K562 (cell line): ENCODE data around the gene MDFIC. TPM values are rescaled to one million over a fixed set of nuclear protein-coding genes. Genes with fewer than 3 reads are reported as not detected.

Source experiments
- ATAC-seq: fragments of 200-7000 bp; cut with Tn5 transposase; 3 replicates; pipeline ENCODE4 v1.9.1; 2020; ENCODE audit warnings: moderate library complexity
- BruUV-seq: library from RNA; stranded (reverse); fragments of 400-500 nt; replicated peaks from 2 replicates; lab custom pipeline; 2021; lab: Mats Ljungman, UMichigan
- CTCF ChIA-PET: fragments of 300-600 bp; formaldehyde crosslinking; extraction: SDS; loops from one replicate; lab custom pipeline; 2021; ENCODE audit warnings: low intra/inter-chr PET ratio; lab: Yijun Ruan, JAX
- POLR2A ChIA-PET: fragments of 300-600, 350-650 bp; sonication (Branson Sonifier 250); formaldehyde crosslinking; extraction: SDS; loops from one replicate; lab custom pipeline; 2021; ENCODE audit warnings: antibody characterized with exemption, inconsistent platforms; lab: Yijun Ruan, JAX
- DNase-seq, 4 experiments: peaks; one replicate each; pipeline versions ENCODE4 v3.0.0 to v3.0.0-alpha.2; 2011 to 2018; ENCODE audit warnings: low spot score in 3 of 4, mixed read lengths in 3 of 4; ENCODE audit errors: extremely low read depth in 1 of 4
- FAIRE-seq: peaks from 2 replicates; lab custom pipeline; 2011; peaks lifted over from hg19 to GRCh38; lab: Jason Lieb, UNC
- H2AFZ ChIP-seq: 2 replicates; pipeline ENCODE4 v1.6.0; 2011; ENCODE audit warnings: low read depth, low read length, control low read depth, inconsistent platforms
- H3K27ac ChIP-seq: fragments of 200-600 bp; 3 replicates; pipeline ENCODE4 v1.8.0; 2011; ENCODE audit warnings: low read depth, mild to moderate bottlenecking, control low read depth, inconsistent platforms, low read length, moderate library complexity, mixed read lengths; ENCODE audit errors: extremely low read depth
- H3K27me3 ChIP-seq, 2 experiments: fragments of 300-600 bp in 1 of 2; 2 replicates in 1 of 2; 3 replicates in 1 of 2; pipeline versions ENCODE4 v1.6.0 to v1.8.0; 2011; ENCODE audit warnings: inconsistent platforms in 2 of 2, low read length in 2 of 2, mild to moderate bottlenecking in 1 of 2, mixed read lengths in 1 of 2, moderate library complexity in 1 of 2; ENCODE audit not compliant: control insufficient read depth in 2 of 2, insufficient read depth in 2 of 2
- H3K36me3 ChIP-seq: fragments of 300-600 bp; 3 replicates; pipeline ENCODE4 v1.8.0; 2011; ENCODE audit warnings: mild to moderate bottlenecking, low read length, inconsistent platforms; ENCODE audit not compliant: control insufficient read depth, insufficient read depth
- H3K4me1 ChIP-seq, 2 experiments: fragments of 200-600 bp in 1 of 2; replicated peaks in 1 of 2; 2 replicates in 1 of 2; 3 replicates in 1 of 2; pipeline versions ENCODE4 v1.5.1 to v1.8.0; 2011; ENCODE audit warnings: inconsistent platforms in 2 of 2, low read length in 2 of 2, mild to moderate bottlenecking in 1 of 2, mixed read lengths in 1 of 2, moderate library complexity in 1 of 2; ENCODE audit not compliant: control insufficient read depth in 2 of 2, insufficient read depth in 2 of 2
- H3K4me2 ChIP-seq: 2 replicates; pipeline ENCODE4 v1.6.1; 2011; ENCODE audit warnings: low read length, control low read depth, inconsistent platforms, mixed read lengths; ENCODE audit not compliant: insufficient read depth
- H3K4me3 ChIP-seq: fragments of 200-600 bp; sonication (generic), shearing (Covaris generic); 2 replicates; pipeline ENCODE4 v1.5.1; 2016; ENCODE audit warnings: control low read depth, inconsistent platforms
- H3K79me2 ChIP-seq: fragments of 200-600 bp; 3 replicates; pipeline ENCODE4 v1.8.0; 2011; ENCODE audit warnings: low read length, inconsistent platforms; ENCODE audit not compliant: control insufficient read depth, insufficient read depth
- H3K9ac ChIP-seq, 2 experiments: 2 replicates each; pipeline versions ENCODE4 v1.6.0 to v1.6.1; 2011; ENCODE audit warnings: low read depth in 2 of 2, low read length in 2 of 2, control low read depth in 1 of 2, inconsistent platforms in 1 of 2, mild to moderate bottlenecking in 1 of 2, mixed read lengths in 1 of 2; ENCODE audit not compliant: insufficient read depth in 1 of 2
- H3K9me1 ChIP-seq: one replicate; pipeline ENCODE4 v1.6.0; 2011; ENCODE audit warnings: inconsistent platforms, mild to moderate bottlenecking, low read length, moderate library complexity; ENCODE audit not compliant: control insufficient read depth, insufficient read depth
- H3K9me3 ChIP-seq: replicated peaks from 2 replicates; pipeline ENCODE4 v1.5.1; 2011; ENCODE audit warnings: low read depth, low read length, inconsistent platforms; ENCODE audit not compliant: control insufficient read depth, insufficient read depth
- H4K20me1 ChIP-seq: replicated peaks from 2 replicates; pipeline ENCODE4 v1.6.1; 2011; ENCODE audit warnings: low read length, inconsistent platforms, mixed read lengths; ENCODE audit not compliant: control insufficient read depth, insufficient read depth
- C11orf30 ChIP-seq: fragments of 450-650 bp; IDR thresholded peaks from 2 replicates; pipeline ENCODE4 v1.6.1; 2016; ENCODE audit warnings: low read depth, mild to moderate bottlenecking
- KAT2B ChIP-seq: IDR thresholded peaks from one replicate; pipeline ENCODE4 v1.6.1; 2012; ENCODE audit warnings: low read depth, mild to moderate bottlenecking, control low read depth, inconsistent platforms, low read length, moderate library complexity
- KHSRP ChIP-seq: fragments of 450-650 bp; IDR thresholded peaks from 2 replicates; pipeline ENCODE4 v1.6.1; 2017
- MAFG ChIP-seq: fragments of 450-650 bp; conservative IDR thresholded peaks from 2 replicates; pipeline ENCODE4 v1.6.1; 2016; ENCODE audit warnings: missing genetic modification characterization, missing compliant biosample characterization
- RB1 ChIP-seq: fragments of 450-650 bp; IDR thresholded peaks from 2 replicates; pipeline ENCODE4 v1.6.1; 2017; ENCODE audit warnings: low read depth, mild to moderate bottlenecking
- RNF2 ChIP-seq: sonication (generic); IDR thresholded peaks from 2 replicates; pipeline ENCODE4 v1.6.1; 2016
- SMAD1 ChIP-seq: fragments of 150-350 bp; IDR thresholded peaks from 2 replicates; pipeline ENCODE4 v1.6.1; 2014; ENCODE audit warnings: low read length, low read depth; ENCODE audit not compliant: partially characterized antibody
- SREBF1 ChIP-seq: fragments of 150-350 bp; IDR thresholded peaks from 2 replicates; pipeline ENCODE4 v1.6.1; 2014; ENCODE audit warnings: antibody characterized with exemption, low read depth, low read length, borderline replicate concordance
- WGBS: fragments of 100-300 bp; shearing (Covaris generic); methylation state at CpG from one replicate; pipeline ENCODE4 v1.1.6; 2016; ENCODE audit warnings: low coverage, mixed read lengths; ENCODE audit not compliant: insufficient coverage; ENCODE audit errors: missing lambda C conversion rate; 5-methylcytosine and 5-hydroxymethylcytosine counted together
- in situ Hi-C: fragments of 300-500 bp; cut with MboI; formaldehyde crosslinking; loops from 4 replicates; pipeline ENCODE4 v1.15.0; 2018; ENCODE audit warnings: inconsistent platforms, mixed read lengths
- intact Hi-C: fragments of 100-400 bp; cut with micrococcal nuclease; formaldehyde crosslinking; loops from 2 replicates; pipeline ENCODE4 v1.14.2; 2022
- polyA plus RNA-seq, 8 experiments: library from polyadenylated mRNA; depleted of rRNA in 4 of 8; stranded (reverse) in 5 of 8; unstranded in 3 of 8; fragments of >200 nt; fragmentation: Nextera tagmentation in 2 of 8; fragmentation: Illumina TruSeq in 1 of 8; extraction: Ambion mirVana in 2 of 8; extraction: Trizol in 1 of 8; gene quantifications; 2 replicates each; pipeline versions ENCODE4 v1.2.1 to v1.2.3, GENCODE V29; 2011 to 2014; ENCODE audit warnings: inconsistent platforms in 1 of 8, missing spikeins in 1 of 8
- total RNA-seq, 7 experiments: library from RNA; depleted of rRNA in 6 of 7; stranded (reverse); fragments of >200 nt in 6 of 7; fragmentation: Illumina TruSeq in 2 of 7; extraction: Trizol in 2 of 7; gene quantifications; 2 replicates each; pipeline versions ENCODE4 v1.2.1 to v1.2.3, GENCODE V29; 2011 to 2021; ENCODE audit warnings: low replicate concordance in 1 of 7
- TF ChIP-seq, protein P1 (sequence below): fragments of 250-450 bp; sonication (Bioruptor Pico); IDR thresholded peaks from 2 replicates; pipeline ENCODE4 v1.4.0; 2020

The MDFIC gene
- total and polyA plus RNA-seq, 9 of the 15 experiments (the other 6 are each of a cell fraction or from before 2014, with no cell fraction given), result 0.13 to 0.24 TPM; not detected in 7

DNA sequence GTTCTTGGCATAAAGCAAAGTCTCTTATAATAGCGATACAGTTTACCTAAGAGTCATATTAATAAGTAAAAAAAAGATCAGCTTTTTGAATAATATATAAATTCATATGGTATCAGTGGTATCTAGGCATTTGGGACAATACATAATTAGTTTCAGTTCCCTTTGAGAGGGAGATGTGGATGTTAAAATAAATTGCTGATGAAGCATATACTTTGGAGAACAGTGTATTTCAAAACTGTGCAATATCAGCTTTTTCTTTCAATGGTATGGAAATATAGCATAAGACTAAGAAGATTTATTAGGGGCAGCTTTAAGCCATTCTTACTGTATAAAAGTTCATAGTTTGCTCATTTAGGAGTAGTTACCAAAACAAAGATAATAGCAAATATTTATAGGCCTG, 35.5 kb downstream of the MDFIC start (continued):
- TF ChIP-seq, protein P1, sequence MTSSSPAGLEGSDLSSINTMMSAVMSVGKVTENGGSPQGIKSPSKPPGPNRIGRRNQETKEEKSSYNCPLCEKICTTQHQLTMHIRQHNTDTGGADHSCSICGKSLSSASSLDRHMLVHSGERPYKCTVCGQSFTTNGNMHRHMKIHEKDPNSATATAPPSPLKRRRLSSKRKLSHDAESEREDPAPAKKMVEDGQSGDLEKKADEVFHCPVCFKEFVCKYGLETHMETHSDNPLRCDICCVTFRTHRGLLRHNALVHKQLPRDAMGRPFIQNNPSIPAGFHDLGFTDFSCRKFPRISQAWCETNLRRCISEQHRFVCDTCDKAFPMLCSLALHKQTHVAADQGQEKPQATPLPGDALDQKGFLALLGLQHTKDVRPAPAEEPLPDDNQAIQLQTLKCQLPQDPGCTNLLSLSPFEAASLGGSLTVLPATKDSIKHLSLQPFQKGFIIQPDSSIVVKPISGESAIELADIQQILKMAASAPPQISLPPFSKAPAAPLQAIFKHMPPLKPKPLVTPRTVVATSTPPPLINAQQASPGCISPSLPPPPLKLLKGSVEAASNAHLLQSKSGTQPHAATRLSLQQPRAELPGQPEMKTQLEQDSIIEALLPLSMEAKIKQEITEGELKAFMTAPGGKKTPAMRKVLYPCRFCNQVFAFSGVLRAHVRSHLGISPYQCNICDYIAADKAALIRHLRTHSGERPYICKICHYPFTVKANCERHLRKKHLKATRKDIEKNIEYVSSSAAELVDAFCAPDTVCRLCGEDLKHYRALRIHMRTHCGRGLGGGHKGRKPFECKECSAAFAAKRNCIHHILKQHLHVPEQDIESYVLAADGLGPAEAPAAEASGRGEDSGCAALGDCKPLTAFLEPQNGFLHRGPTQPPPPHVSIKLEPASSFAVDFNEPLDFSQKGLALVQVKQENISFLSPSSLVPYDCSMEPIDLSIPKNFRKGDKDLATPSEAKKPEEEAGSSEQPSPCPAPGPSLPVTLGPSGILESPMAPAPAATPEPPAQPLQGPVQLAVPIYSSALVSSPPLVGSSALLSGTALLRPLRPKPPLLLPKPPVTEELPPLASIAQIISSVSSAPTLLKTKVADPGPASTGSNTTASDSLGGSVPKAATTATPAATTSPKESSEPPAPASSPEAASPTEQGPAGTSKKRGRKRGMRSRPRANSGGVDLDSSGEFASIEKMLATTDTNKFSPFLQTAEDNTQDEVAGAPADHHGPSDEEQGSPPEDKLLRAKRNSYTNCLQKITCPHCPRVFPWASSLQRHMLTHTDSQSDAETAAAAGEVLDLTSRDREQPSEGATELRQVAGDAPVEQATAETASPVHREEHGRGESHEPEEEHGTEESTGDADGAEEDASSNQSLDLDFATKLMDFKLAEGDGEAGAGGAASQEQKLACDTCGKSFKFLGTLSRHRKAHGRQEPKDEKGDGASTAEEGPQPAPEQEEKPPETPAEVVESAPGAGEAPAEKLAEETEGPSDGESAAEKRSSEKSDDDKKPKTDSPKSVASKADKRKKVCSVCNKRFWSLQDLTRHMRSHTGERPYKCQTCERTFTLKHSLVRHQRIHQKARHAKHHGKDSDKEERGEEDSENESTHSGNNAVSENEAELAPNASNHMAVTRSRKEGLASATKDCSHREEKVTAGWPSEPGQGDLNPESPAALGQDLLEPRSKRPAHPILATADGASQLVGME (CRISPR knock-in tag), result no peak
- TF ChIP-seq C11orf30 (peak; percentile 61; the same call in 1 of the 2 replicates), KHSRP (no peak), RB1 (no peak), KAT2B (no peak), MAFG (peak; percentile 64)

DNA sequence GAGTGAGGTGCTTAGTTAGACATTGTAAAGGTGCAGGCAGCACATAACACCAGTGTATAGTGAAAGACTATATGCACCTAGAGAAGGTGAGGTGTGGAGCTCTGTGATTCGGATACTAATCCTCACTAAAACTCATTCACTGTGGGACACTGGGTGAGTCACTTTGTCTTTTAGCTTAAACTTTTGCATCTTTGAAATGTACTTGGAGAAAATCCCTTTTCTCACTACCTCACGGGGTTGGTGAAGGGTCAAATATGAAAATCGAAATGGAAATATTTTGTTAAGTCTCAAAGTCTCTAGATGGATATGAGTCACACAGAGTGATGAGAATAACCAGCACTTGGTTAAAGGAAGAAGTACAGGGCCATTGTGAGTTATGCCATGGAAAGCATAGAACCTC, 38.0 kb downstream of the MDFIC start:
- WGBS, result 0% methylated on average over 3 of the region's 3 CpGs
- no TSS peak for BruUV-seq
- Histone ChIP-seq H3K79me2 (no peaks in the 10 kb centered on the region), H3K9ac (no peak overlapping the region), H3K9me1 (no peaks in the 10 kb centered on the region), H3K27me3 (no peaks in the 10 kb centered on the region), H2AFZ (no peak overlapping the region), H4K20me1 (no peaks in the 10 kb centered on the region), H3K4me1 (no peaks in the 10 kb centered on the region), H3K4me3 (no peak overlapping the region), H3K27ac (no peak overlapping the region), H3K4me2 (no peak overlapping the region), H3K36me3 (no peaks in the 10 kb centered on the region), H3K9me3 (no peaks in the 10 kb centered on the region)
- ATAC-seq (no peak), DNase-seq (no peak), FAIRE-seq (no peak)
- in situ Hi-C loops, result no loop called here
- POLR2A ChIA-PET, result no interaction called here
- TF ChIP-seq SMAD1 (no peak), SREBF1 (no peak), RNF2 (no peak)
- CTCF ChIA-PET, result no interaction called here
- intact Hi-C loops, result no loop called here
